ENCODE data around the gene BTBD17. TPM values are rescaled to one million over a fixed set of nuclear protein-coding genes. Genes with fewer than 3 reads are reported as not detected.

Gene BTBD17
- total RNA-seq, 1 experiment from 2014 or later: 3.4 TPM

GRCh38 chr17:74393346-74393942 lies 31.8 kb upstream of the BTBD17 start:
- no TSS peak for BruUV-seq (replicated peaks)
- TF ChIP-seq CTCF (conservative IDR thresholded peaks at IDR 0.05; ENCODE audit: low read depth, low read length): no peak
- no peak for TF ChIP-seq EZH2 (IDR thresholded peaks at IDR 0.05; ENCODE audit: borderline replicate concordance, low read depth, low read length, poor library complexity, severe bottlenecking)
- Histone ChIP-seq H3K4me3 (ENCODE audit: low read depth, low read length, poor library complexity, severe bottlenecking) (no peak overlapping the region), H3K4me1 (ENCODE audit: insufficient read depth, low read length, poor library complexity, severe bottlenecking) (peaks cover 11% of the 10 kb centered on the region), H3K27ac (ENCODE audit: low read depth, low read length, poor library complexity, severe bottlenecking) (no peak overlapping the region), H3K36me3 (ENCODE audit: insufficient read depth, low read length, poor library complexity, severe bottlenecking) (no peaks in the 10 kb centered on the region), H3K9me3 (ENCODE audit: low read depth, low read length, poor library complexity, severe bottlenecking) (no peaks in the 10 kb centered on the region), H3K27me3 (replicated peaks; ENCODE audit: insufficient read depth, low read depth, low read length, poor library complexity) (no peaks in the 10 kb centered on the region)
- intact Hi-C loops (cut with micrococcal nuclease; ENCODE audit: unreplicated experiment): no loop called here
- ChIA-PET POLR2A (ENCODE audit: low non-redundant PET) (no interaction called here), CTCF (interaction anchor here (0.7 kb wide), 1 partner anchor 14 kb away, joined by 4 read pairs; no protein-coding TSS in a partner anchor)
- no peak for DNase-seq (ENCODE audit: low spot score)

DNA sequence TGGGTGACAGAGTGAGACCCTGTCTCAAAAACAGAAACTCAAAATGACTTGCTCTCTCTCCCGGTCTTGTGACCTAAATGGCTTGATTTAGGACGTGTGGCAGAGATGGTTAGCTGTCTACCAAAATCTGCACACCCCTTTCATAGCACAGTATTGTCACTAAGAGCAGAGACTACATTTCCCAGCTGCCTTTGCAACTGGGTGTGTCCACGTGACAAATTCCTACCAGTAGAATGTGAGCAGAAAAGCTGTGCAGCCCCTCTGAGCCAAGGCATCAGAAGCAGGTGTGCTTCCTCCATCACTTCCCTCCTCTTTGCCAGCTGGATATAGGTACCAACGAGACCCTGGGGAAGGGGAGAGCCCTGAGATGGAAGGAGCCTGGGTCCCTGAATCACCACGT lies 31.2 kb upstream of the BTBD17 start:
- no peak for TF ChIP-seq EZH2 (IDR thresholded peaks at IDR 0.05; ENCODE audit: borderline replicate concordance, low read depth, low read length, poor library complexity, severe bottlenecking)
- TF ChIP-seq CTCF (conservative IDR thresholded peaks at IDR 0.05; ENCODE audit: low read depth, low read length): no peak
- Histone ChIP-seq H3K9me3 (ENCODE audit: low read depth, low read length, poor library complexity, severe bottlenecking) (no peaks in the 10 kb centered on the region), H3K27ac (ENCODE audit: low read depth, low read length, poor library complexity, severe bottlenecking) (no peak overlapping the region), H3K36me3 (ENCODE audit: insufficient read depth, low read length, poor library complexity, severe bottlenecking) (no peaks in the 10 kb centered on the region), H3K4me3 (ENCODE audit: low read depth, low read length, poor library complexity, severe bottlenecking) (no peak overlapping the region), H3K27me3 (replicated peaks; ENCODE audit: insufficient read depth, low read depth, low read length, poor library complexity) (no peaks in the 10 kb centered on the region), H3K4me1 (ENCODE audit: insufficient read depth, low read length, poor library complexity, severe bottlenecking) (peaks cover 11% of the 10 kb centered on the region)
- POLR2A ChIA-PET (ENCODE audit: low non-redundant PET): no interaction called here
- intact Hi-C loops (cut with micrococcal nuclease; ENCODE audit: unreplicated experiment): no loop called here
- CTCF ChIA-PET: no interaction called here
- BruUV-seq (replicated peaks): no TSS peak
- peak; percentile 33 for DNase-seq (ENCODE audit: low spot score)

GRCh38 chr17:74391771-74392170 lies 30.1 kb upstream of the BTBD17 start:
- no peak overlapping the region for H3K27ac ChIP-seq (ENCODE audit: low read depth, low read length, poor library complexity, severe bottlenecking)
- DNase-seq (ENCODE audit: low spot score): no peak
- peaks cover 11% of the 10 kb centered on the region for H3K4me1 ChIP-seq (ENCODE audit: insufficient read depth, low read length, poor library complexity, severe bottlenecking)
- no peaks in the 10 kb centered on the region for H3K27me3 ChIP-seq (replicated peaks; ENCODE audit: insufficient read depth, low read depth, low read length, poor library complexity)
- H3K9me3 ChIP-seq (ENCODE audit: low read depth, low read length, poor library complexity, severe bottlenecking): no peaks in the 10 kb centered on the region
- no TSS peak for BruUV-seq (replicated peaks)
- no peaks in the 10 kb centered on the region for H3K36me3 ChIP-seq (ENCODE audit: insufficient read depth, low read length, poor library complexity, severe bottlenecking)
- TF ChIP-seq CTCF (conservative IDR thresholded peaks at IDR 0.05; ENCODE audit: low read depth, low read length) (no peak), EZH2 (IDR thresholded peaks at IDR 0.05; ENCODE audit: borderline replicate concordance, low read depth, low read length, poor library complexity, severe bottlenecking) (no peak)
- no peak overlapping the region for H3K4me3 ChIP-seq (ENCODE audit: low read depth, low read length, poor library complexity, severe bottlenecking)
- intact Hi-C loops (cut with micrococcal nuclease; ENCODE audit: unreplicated experiment): no loop called here
- ChIA-PET CTCF (no interaction called here), POLR2A (ENCODE audit: low non-redundant PET) (no interaction called here)
